Uterus (tissue), 2 donors: ENCODE results near the gene TRPM1.

Source experiments
- POLR2A ChIP-seq, 2 donors: fragments of 450-650 bp; IDR thresholded peaks; one replicate each; pipeline ENCODE4 v1.6.1; 2016; ENCODE audit warnings: antibody characterized with exemption in 2 of 2, mild to moderate bottlenecking in 1 of 2, moderate library complexity in 1 of 2
- TF ChIP-seq, protein P1 (sequence below), 4 experiments: fragments of 200-600 bp in 2 of 4; fragments of 450-650 bp in 2 of 4; sonication (generic) in 2 of 4; IDR thresholded peaks; one replicate each; pipeline ENCODE4 v1.5.1; 2016 to 2019; ENCODE audit warnings: antibody characterized with exemption in 4 of 4, mild to moderate bottlenecking in 2 of 4, moderate library complexity in 1 of 4

GRCh38 chr15:31141792-31142191 is 40.3 kb upstream of the TRPM1 start:
- TF ChIP-seq POLR2A (IDR thresholded peaks at IDR 0.05): no peak
- TF ChIP-seq, protein P1, sequence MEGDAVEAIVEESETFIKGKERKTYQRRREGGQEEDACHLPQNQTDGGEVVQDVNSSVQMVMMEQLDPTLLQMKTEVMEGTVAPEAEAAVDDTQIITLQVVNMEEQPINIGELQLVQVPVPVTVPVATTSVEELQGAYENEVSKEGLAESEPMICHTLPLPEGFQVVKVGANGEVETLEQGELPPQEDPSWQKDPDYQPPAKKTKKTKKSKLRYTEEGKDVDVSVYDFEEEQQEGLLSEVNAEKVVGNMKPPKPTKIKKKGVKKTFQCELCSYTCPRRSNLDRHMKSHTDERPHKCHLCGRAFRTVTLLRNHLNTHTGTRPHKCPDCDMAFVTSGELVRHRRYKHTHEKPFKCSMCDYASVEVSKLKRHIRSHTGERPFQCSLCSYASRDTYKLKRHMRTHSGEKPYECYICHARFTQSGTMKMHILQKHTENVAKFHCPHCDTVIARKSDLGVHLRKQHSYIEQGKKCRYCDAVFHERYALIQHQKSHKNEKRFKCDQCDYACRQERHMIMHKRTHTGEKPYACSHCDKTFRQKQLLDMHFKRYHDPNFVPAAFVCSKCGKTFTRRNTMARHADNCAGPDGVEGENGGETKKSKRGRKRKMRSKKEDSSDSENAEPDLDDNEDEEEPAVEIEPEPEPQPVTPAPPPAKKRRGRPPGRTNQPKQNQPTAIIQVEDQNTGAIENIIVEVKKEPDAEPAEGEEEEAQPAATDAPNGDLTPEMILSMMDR (IDR thresholded peaks at IDR 0.05): no peak
